ENCODE data around the gene AGXT. TPM values are rescaled to one million over a fixed set of nuclear protein-coding genes. Genes with fewer than 3 reads are reported as not detected.

The AGXT gene
- total RNA-seq, 1 experiment from 2014 or later: not detected

- no peaks in the 10 kb centered on the region for H3K27me3 ChIP-seq (replicated peaks; ENCODE audit: insufficient read depth, low read depth, low read length, poor library complexity)
Observed at GRCh38 chr2:240925568-240926515, 57.2 kb downstream of the AGXT start.

GRCh38 chr2:240926516-240927389 lies 58.1 kb downstream of the AGXT start:
- BruUV-seq (replicated peaks): no TSS peak
- CTCF ChIA-PET: interaction anchor here (0.9 kb wide), 1 partner anchor 152 kb away, joined by 4 read pairs; no protein-coding TSS in a partner anchor
- no peak overlapping the region for H3K4me3 ChIP-seq (ENCODE audit: low read depth, low read length, poor library complexity, severe bottlenecking)

More at GRCh38 chr2:240925568-240926515, 57.2 kb downstream of the AGXT start:
- ChIA-PET POLR2A (ENCODE audit: low non-redundant PET) (no interaction called here), CTCF (interaction anchor here (0.9 kb wide), 1 partner anchor 153 kb away, joined by 4 read pairs; no protein-coding TSS in a partner anchor)
- DNase-seq (ENCODE audit: low spot score): no peak
- Histone ChIP-seq H3K4me3 (ENCODE audit: low read depth, low read length, poor library complexity, severe bottlenecking) (no peak overlapping the region), H3K36me3 (ENCODE audit: insufficient read depth, low read length, poor library complexity, severe bottlenecking) (no peaks in the 10 kb centered on the region), H3K9me3 (ENCODE audit: low read depth, low read length, poor library complexity, severe bottlenecking) (no peaks in the 10 kb centered on the region), H3K4me1 (ENCODE audit: insufficient read depth, low read length, poor library complexity, severe bottlenecking) (peaks cover 22% of the 10 kb centered on the region), H3K27ac (ENCODE audit: low read depth, low read length, poor library complexity, severe bottlenecking) (no peak overlapping the region)
- no TSS peak for BruUV-seq (replicated peaks)
- intact Hi-C loops (cut with micrococcal nuclease; ENCODE audit: unreplicated experiment): no loop called here
- TF ChIP-seq CTCF (conservative IDR thresholded peaks at IDR 0.05; ENCODE audit: low read depth, low read length): no peak
- TF ChIP-seq EZH2 (IDR thresholded peaks at IDR 0.05; ENCODE audit: borderline replicate concordance, low read depth, low read length, poor library complexity, severe bottlenecking): no peak

More at GRCh38 chr2:240926516-240927389, 58.1 kb downstream of the AGXT start:
- POLR2A ChIA-PET (ENCODE audit: low non-redundant PET): no interaction called here
- Histone ChIP-seq H3K27me3 (replicated peaks; ENCODE audit: insufficient read depth, low read depth, low read length, poor library complexity) (no peaks in the 10 kb centered on the region), H3K27ac (ENCODE audit: low read depth, low read length, poor library complexity, severe bottlenecking) (no peak overlapping the region), H3K9me3 (ENCODE audit: low read depth, low read length, poor library complexity, severe bottlenecking) (no peaks in the 10 kb centered on the region), H3K36me3 (ENCODE audit: insufficient read depth, low read length, poor library complexity, severe bottlenecking) (no peaks in the 10 kb centered on the region), H3K4me1 (ENCODE audit: insufficient read depth, low read length, poor library complexity, severe bottlenecking) (peaks cover 13% of the 10 kb centered on the region)
- DNase-seq (ENCODE audit: low spot score): no peak
- intact Hi-C loops (cut with micrococcal nuclease; ENCODE audit: unreplicated experiment): no loop called here
- no peak for TF ChIP-seq CTCF (conservative IDR thresholded peaks at IDR 0.05; ENCODE audit: low read depth, low read length)
- no peak for TF ChIP-seq EZH2 (IDR thresholded peaks at IDR 0.05; ENCODE audit: borderline replicate concordance, low read depth, low read length, poor library complexity, severe bottlenecking)
